K562 (cell line): ENCODE measurements around the gene GLTPD2. TPM values are rescaled to one million over a fixed set of nuclear protein-coding genes. Genes with fewer than 3 reads are reported as not detected.

Experiments
- CEBPB ChIP-seq: fragments of 450-650 bp; IDR thresholded peaks from 2 replicates; pipeline ENCODE4 v1.6.1; 2016; ENCODE audit warnings: missing genetic modification characterization, missing compliant biosample characterization
- E2F3 ChIP-seq: fragments of 250-450 bp; sonication (Bioruptor Pico); IDR thresholded peaks from 2 replicates; pipeline ENCODE4 v1.4.0; 2020; ENCODE audit warnings: mild to moderate bottlenecking
- HLTF ChIP-seq: fragments of 450-650 bp; IDR thresholded peaks from 2 replicates; pipeline ENCODE4 v1.6.1; 2016
- MAFG ChIP-seq: fragments of 450-650 bp; conservative IDR thresholded peaks from 2 replicates; pipeline ENCODE4 v1.6.1; 2016; ENCODE audit warnings: missing genetic modification characterization, missing compliant biosample characterization
- MNT ChIP-seq, 2 experiments: fragments of 450-650 bp; conservative IDR thresholded peaks; 2 replicates each; pipeline ENCODE4 v1.6.1; 2017; ENCODE audit warnings: mild to moderate bottlenecking in 2 of 2, moderate library complexity in 2 of 2
- NRF1 ChIP-seq, 2 experiments: fragments of 450-650 bp; IDR thresholded peaks in 1 of 2; conservative IDR thresholded peaks in 1 of 2; 2 replicates each; pipeline ENCODE4 v1.6.1; 2014; ENCODE audit warnings: mild to moderate bottlenecking in 2 of 2
- SP1 ChIP-seq: sonication (generic); formaldehyde crosslinking; IDR thresholded peaks from 2 replicates; pipeline ENCODE4 v1.8.1; 2022; ENCODE audit warnings: mild to moderate bottlenecking, missing genetic modification reagents
- TAF7 ChIP-seq: fragments of 450-650 bp; IDR thresholded peaks from 2 replicates; pipeline ENCODE4 v1.6.1; 2016; ENCODE audit warnings: missing genetic modification characterization, missing compliant biosample characterization
- TCF3 ChIP-seq: sonication (generic); formaldehyde crosslinking; IDR thresholded peaks from 2 replicates; pipeline ENCODE4 v1.4.0; 2020; ENCODE audit warnings: mild to moderate bottlenecking, missing genetic modification reagents
- TEAD4 ChIP-seq, 2 experiments: sonication (generic) in 1 of 2; formaldehyde crosslinking in 1 of 2; IDR thresholded peaks; 2 replicates each; pipeline versions ENCODE4 v1.6.1 to v1.8.0; 2012 to 2022; ENCODE audit warnings: borderline replicate concordance in 1 of 2, inconsistent platforms in 1 of 2, low read length in 1 of 2, mild to moderate bottlenecking in 1 of 2, missing genetic modification reagents in 1 of 2
- ZNF263 ChIP-seq: sonication (generic); formaldehyde crosslinking; IDR thresholded peaks from 2 replicates; pipeline ENCODE4 v1.8.0; 2022; ENCODE audit warnings: mild to moderate bottlenecking, missing genetic modification reagents, borderline replicate concordance
- ZNF511 ChIP-seq: sonication (generic); formaldehyde crosslinking; IDR thresholded peaks from 2 replicates; pipeline ENCODE4 v1.8.0; 2022; ENCODE audit warnings: mild to moderate bottlenecking, missing genetic modification reagents
- polyA plus RNA-seq, 8 experiments: library from polyadenylated mRNA; depleted of rRNA in 4 of 8; stranded (reverse) in 5 of 8; unstranded in 3 of 8; fragments of >200 nt; fragmentation: Nextera tagmentation in 2 of 8; fragmentation: Illumina TruSeq in 1 of 8; extraction: Ambion mirVana in 2 of 8; extraction: Trizol in 1 of 8; gene quantifications; 2 replicates each; pipeline versions ENCODE4 v1.2.1 to v1.2.3, GENCODE V29; 2011 to 2014; ENCODE audit warnings: inconsistent platforms in 1 of 8, missing spikeins in 1 of 8
- total RNA-seq, 7 experiments: library from RNA; depleted of rRNA in 6 of 7; stranded (reverse); fragments of >200 nt in 6 of 7; fragmentation: Illumina TruSeq in 2 of 7; extraction: Trizol in 2 of 7; gene quantifications; 2 replicates each; pipeline versions ENCODE4 v1.2.1 to v1.2.3, GENCODE V29; 2011 to 2021; ENCODE audit warnings: low replicate concordance in 1 of 7
- TF ChIP-seq, protein P1 (sequence below): fragments of 450-650 bp; IDR thresholded peaks from 2 replicates; pipeline ENCODE4 v1.6.1; 2018; ENCODE audit not compliant: partially characterized antibody
- TF ChIP-seq, protein P2 (sequence below), 3 experiments: IDR thresholded peaks in 2 of 3; conservative IDR thresholded peaks in 1 of 3; 2 replicates each; pipeline ENCODE4 v1.5.1; 2011 to 2012; ENCODE audit warnings: low read length in 3 of 3, mild to moderate bottlenecking in 3 of 3, control low read depth in 2 of 3, improper control_type of control experiment in 1 of 3, inconsistent platforms in 1 of 3, low read depth in 1 of 3, mixed read lengths in 1 of 3, moderate library complexity in 1 of 3; ENCODE audit not compliant: insufficient read depth in 2 of 3
- TF ChIP-seq, protein P3 (sequence below): sonication (generic); formaldehyde crosslinking; IDR thresholded peaks from 2 replicates; pipeline ENCODE4 v1.9.0; 2022; ENCODE audit warnings: mild to moderate bottlenecking, missing genetic modification reagents

GLTPD2 gene
- total and polyA plus RNA-seq, 9 of the 15 experiments (the other 6 are each of a cell fraction or from before 2014, with no cell fraction given): not detected

DNA sequence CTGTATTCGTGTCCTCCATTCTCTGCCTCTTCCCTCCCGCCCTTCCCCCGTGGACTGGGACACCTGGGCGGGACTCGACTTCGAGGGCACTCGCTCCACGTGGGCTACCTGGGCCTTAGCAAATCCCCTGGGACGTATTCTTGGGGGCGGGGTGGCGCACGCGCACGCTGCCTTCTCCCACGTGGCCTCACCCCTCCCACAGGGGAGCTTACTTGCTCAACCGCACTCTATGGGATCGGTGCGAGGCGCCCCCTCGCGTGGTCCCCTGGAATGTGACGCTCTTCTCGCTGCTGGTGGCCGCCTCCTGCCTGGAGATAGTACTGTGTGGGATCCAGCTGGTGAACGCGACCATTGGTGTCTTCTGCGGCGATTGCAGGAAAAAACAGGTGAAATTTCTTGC lies 6.1 kb upstream of the GLTPD2 start (continued):
- TF ChIP-seq, protein P1, sequence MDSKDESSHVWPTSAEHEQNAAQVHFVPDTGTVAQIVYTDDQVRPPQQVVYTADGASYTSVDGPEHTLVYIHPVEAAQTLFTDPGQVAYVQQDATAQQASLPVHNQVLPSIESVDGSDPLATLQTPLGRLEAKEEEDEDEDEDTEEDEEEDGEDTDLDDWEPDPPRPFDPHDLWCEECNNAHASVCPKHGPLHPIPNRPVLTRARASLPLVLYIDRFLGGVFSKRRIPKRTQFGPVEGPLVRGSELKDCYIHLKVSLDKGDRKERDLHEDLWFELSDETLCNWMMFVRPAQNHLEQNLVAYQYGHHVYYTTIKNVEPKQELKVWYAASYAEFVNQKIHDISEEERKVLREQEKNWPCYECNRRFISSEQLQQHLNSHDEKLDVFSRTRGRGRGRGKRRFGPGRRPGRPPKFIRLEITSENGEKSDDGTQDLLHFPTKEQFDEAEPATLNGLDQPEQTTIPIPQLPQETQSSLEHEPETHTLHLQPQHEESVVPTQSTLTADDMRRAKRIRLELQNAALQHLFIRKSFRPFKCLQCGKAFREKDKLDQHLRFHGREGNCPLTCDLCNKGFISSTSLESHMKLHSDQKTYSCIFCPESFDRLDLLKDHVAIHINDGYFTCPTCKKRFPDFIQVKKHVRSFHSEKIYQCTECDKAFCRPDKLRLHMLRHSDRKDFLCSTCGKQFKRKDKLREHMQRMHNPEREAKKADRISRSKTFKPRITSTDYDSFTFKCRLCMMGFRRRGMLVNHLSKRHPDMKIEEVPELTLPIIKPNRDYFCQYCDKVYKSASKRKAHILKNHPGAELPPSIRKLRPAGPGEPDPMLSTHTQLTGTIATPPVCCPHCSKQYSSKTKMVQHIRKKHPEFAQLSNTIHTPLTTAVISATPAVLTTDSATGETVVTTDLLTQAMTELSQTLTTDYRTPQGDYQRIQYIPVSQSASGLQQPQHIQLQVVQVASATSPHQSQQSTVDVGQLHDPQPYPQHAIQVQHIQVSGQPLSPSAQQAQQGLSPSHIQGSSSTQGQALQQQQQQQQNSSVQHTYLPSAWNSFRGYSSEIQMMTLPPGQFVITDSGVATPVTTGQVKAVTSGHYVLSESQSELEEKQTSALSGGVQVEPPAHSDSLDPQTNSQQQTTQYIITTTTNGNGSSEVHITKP: no peak
- TF ChIP-seq E2F3 (no peak), ZNF511 (peak; percentile 62; the same call in 1 of the 2 replicates), CEBPB (tag) (peak; percentile 55), TCF3 (no peak), NRF1 (conservative IDR thresholded peaks at IDR 0.05 in 1 of 2, IDR thresholded peaks at IDR 0.05 in 1 of 2) (peak; percentile 89 to 91), MNT (conservative IDR thresholded peaks at IDR 0.05) (peak; percentile 75 to 82), HLTF (no peak), SP1 (CRISPR knock-in tag) (no peak), ZNF263 (CRISPR knock-in tag) (peak; percentile 35; the same call in 1 of the 2 replicates), TAF7 (no peak), TEAD4 (IDR thresholded peaks at IDR 0.05; ENCODE audit: low read length) (peak; percentile 11; the same call in 1 of the 2 replicates), TEAD4 (CRISPR knock-in tag; IDR thresholded peaks at IDR 0.05; ENCODE audit: borderline replicate concordance) (peak; percentile 65; the same call in 1 of the 2 replicates), MAFG (no peak)
- TF ChIP-seq, protein P2, sequence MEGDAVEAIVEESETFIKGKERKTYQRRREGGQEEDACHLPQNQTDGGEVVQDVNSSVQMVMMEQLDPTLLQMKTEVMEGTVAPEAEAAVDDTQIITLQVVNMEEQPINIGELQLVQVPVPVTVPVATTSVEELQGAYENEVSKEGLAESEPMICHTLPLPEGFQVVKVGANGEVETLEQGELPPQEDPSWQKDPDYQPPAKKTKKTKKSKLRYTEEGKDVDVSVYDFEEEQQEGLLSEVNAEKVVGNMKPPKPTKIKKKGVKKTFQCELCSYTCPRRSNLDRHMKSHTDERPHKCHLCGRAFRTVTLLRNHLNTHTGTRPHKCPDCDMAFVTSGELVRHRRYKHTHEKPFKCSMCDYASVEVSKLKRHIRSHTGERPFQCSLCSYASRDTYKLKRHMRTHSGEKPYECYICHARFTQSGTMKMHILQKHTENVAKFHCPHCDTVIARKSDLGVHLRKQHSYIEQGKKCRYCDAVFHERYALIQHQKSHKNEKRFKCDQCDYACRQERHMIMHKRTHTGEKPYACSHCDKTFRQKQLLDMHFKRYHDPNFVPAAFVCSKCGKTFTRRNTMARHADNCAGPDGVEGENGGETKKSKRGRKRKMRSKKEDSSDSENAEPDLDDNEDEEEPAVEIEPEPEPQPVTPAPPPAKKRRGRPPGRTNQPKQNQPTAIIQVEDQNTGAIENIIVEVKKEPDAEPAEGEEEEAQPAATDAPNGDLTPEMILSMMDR (IDR thresholded peaks at IDR 0.05 in 2 of 3, conservative IDR thresholded peaks at IDR 0.05 in 1 of 3; ENCODE audit: insufficient read depth in 2 of 3, low read depth in 1 of 3, low read length in 3 of 3): peak; percentile 48 to 67 (median 50)
- TF ChIP-seq, protein P3, sequence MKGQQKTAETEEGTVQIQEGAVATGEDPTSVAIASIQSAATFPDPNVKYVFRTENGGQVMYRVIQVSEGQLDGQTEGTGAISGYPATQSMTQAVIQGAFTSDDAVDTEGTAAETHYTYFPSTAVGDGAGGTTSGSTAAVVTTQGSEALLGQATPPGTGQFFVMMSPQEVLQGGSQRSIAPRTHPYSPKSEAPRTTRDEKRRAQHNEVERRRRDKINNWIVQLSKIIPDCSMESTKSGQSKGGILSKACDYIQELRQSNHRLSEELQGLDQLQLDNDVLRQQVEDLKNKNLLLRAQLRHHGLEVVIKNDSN (CRISPR knock-in tag): peak; percentile 85
